Uterus (tissue), 4 donors: ENCODE data around the gene ZNF648. TPM values are rescaled to one million over a fixed set of nuclear protein-coding genes. Genes with fewer than 3 reads are reported as not detected.
"Not testable (repeated sequence)": the region's sequence is repeated elsewhere in the genome, so short reads cannot be mapped to it uniquely, and the experiment has no call there.

Source experiments
- DNase-seq, 2 donors: peaks; one replicate each; pipeline ENCODE4 v3.0.0-alpha.2; 2019 to 2020
- H3K27ac ChIP-seq, 2 donors: fragments of 200-600 bp; sonication (generic); 1 replicate in 1 of 2; 2 replicates in 1 of 2; pipeline ENCODE4 v1.5.1; 2016 to 2018
- H3K27me3 ChIP-seq, 2 donors: fragments of 200-600 bp; sonication (generic); one replicate each; pipeline ENCODE4 v1.5.1; 2018 to 2019; ENCODE audit warnings: control low read depth in 1 of 2
- H3K36me3 ChIP-seq, 2 donors: fragments of 200-600 bp; sonication (generic); one replicate each; pipeline ENCODE4 v1.5.1; 2019; ENCODE audit warnings: control low read depth in 1 of 2
- H3K4me1 ChIP-seq, 2 donors: fragments of 200-600 bp; sonication (generic); one replicate each; pipeline ENCODE4 v1.5.1; 2018 to 2019; ENCODE audit warnings: control low read depth in 1 of 2
- H3K4me3 ChIP-seq, 2 donors: fragments of 200-600 bp; sonication (generic); 1 replicate in 1 of 2; 2 replicates in 1 of 2; pipeline ENCODE4 v1.5.1; 2018 to 2019; ENCODE audit warnings: mild to moderate bottlenecking in 1 of 2
- H3K9me3 ChIP-seq, 2 donors: fragments of 200-600 bp; sonication (generic); one replicate each; pipeline ENCODE4 v1.5.1; 2019; ENCODE audit warnings: control low read depth in 1 of 2
- POLR2A ChIP-seq, 2 donors: fragments of 450-650 bp; IDR thresholded peaks; one replicate each; pipeline ENCODE4 v1.6.1; 2016; ENCODE audit warnings: antibody characterized with exemption in 2 of 2, mild to moderate bottlenecking in 1 of 2, moderate library complexity in 1 of 2
- intact Hi-C: fragments of 100-400 bp; cut with DNase I; formaldehyde crosslinking; loops from one replicate; pipeline ENCODE4 v1.15.1; 2023; ENCODE audit warnings: low total_unique reads
- total RNA-seq, 4 donors: library from RNA; depleted of rRNA in 3 of 4; stranded (reverse); fragments of >200 nt in 3 of 4; gene quantifications; one replicate each; pipeline versions ENCODE4 v1.1.0 to v1.2.4, GENCODE V29; 2014 to 2023
- TF ChIP-seq, protein P1 (sequence below), 4 experiments: fragments of 200-600 bp in 2 of 4; fragments of 450-650 bp in 2 of 4; sonication (generic) in 2 of 4; IDR thresholded peaks; one replicate each; pipeline ENCODE4 v1.5.1; 2016 to 2019; ENCODE audit warnings: antibody characterized with exemption in 4 of 4, mild to moderate bottlenecking in 2 of 4, moderate library complexity in 1 of 4
- donor health status: DM: yes; HTN: yes; CAD: no.

Gene ZNF648
- total RNA-seq, 4 donors from 2014 or later: 0.27 to 1.8 (median 1.7) TPM; not detected in 1

DNA sequence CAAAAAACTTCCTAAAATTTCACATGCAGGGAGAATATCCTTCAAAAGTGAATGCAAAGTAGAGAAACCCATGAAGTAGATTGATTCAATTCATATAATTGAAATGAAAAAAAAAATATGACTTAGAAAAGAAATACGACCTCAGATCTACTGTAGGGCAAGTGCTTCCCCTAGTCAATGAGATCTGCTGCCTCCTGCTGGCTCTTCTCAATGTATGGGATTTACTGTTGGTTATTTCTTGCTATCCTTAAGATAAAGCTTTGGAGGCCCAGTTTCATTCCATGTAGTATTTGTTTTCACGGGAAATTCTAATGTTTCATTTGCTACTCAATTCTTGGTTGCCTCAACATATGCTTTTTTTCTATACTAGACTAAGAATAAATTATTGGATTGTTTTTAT, 46.2 kb downstream of the ZNF648 start:
- TF ChIP-seq, protein P1, sequence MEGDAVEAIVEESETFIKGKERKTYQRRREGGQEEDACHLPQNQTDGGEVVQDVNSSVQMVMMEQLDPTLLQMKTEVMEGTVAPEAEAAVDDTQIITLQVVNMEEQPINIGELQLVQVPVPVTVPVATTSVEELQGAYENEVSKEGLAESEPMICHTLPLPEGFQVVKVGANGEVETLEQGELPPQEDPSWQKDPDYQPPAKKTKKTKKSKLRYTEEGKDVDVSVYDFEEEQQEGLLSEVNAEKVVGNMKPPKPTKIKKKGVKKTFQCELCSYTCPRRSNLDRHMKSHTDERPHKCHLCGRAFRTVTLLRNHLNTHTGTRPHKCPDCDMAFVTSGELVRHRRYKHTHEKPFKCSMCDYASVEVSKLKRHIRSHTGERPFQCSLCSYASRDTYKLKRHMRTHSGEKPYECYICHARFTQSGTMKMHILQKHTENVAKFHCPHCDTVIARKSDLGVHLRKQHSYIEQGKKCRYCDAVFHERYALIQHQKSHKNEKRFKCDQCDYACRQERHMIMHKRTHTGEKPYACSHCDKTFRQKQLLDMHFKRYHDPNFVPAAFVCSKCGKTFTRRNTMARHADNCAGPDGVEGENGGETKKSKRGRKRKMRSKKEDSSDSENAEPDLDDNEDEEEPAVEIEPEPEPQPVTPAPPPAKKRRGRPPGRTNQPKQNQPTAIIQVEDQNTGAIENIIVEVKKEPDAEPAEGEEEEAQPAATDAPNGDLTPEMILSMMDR (IDR thresholded peaks at IDR 0.05): no peak
- no peak for TF ChIP-seq POLR2A (IDR thresholded peaks at IDR 0.05)
- no peaks in the 10 kb centered on the region for H3K4me1 ChIP-seq
- H3K9me3 ChIP-seq: no peaks in the 10 kb centered on the region
- intact Hi-C loops: no loop called here
- DNase-seq: no peak
- no peaks in the 10 kb centered on the region for H3K36me3 ChIP-seq
- H3K27ac ChIP-seq: no peak overlapping the region
- H3K4me3 ChIP-seq: no peak overlapping the region
- H3K27me3 ChIP-seq: no peaks in the 10 kb centered on the region

DNA sequence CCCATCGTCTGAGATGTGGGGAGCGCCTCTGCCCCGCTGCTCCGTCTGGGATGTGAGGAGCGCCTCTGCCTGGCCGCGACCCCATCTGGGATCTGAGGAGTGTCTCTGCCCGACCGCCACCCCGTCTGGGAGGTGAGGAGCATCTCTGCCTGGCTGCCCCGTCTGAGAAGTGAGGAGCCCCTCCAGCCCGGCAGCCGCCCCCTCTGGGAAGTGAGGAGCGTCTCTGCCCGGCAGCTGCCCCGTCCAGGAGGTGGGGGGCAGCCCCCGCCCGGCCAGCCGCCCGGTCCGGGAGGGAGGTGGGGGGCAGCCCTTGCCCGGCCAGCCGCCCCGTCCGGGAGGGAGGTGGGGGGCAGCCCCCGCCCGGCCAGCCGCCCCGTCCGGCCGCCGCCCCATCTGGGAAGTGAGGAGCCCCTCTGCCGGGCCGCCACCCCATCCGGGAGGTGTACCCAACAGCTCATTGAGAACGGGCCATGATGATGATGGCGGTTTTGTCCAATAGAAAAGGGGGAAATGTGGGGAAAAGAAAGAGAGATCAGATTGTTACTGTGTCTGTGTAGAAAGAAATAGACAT, 50.6 kb downstream of the ZNF648 start:
- H3K27me3 ChIP-seq, H3K36me3 ChIP-seq, H3K9me3 ChIP-seq, H3K27ac ChIP-seq, H3K4me1 ChIP-seq, intact Hi-C loops, H3K4me3 ChIP-seq, DNase-seq: not testable (repeated sequence)

DNA sequence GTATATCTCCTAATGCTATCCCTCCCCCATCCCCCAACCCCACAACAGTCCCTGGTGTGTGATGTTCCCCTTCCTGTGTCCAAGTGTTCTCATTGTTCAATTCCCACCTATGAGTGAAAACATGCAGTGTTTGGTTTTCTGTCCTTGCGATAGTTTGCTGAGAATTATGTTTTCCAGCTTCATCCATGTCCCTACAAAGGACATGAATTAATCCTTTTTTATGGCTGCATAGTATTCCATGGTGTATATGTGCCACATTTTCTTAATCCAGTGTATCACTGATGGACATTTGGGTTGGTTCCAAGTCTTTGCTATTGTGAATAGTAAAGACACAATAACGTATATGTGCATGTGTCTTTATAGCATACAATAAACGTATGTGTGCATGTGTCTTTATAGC, 56.1 kb downstream of the ZNF648 start:
- DNase-seq, H3K27me3 ChIP-seq, H3K9me3 ChIP-seq, H3K4me3 ChIP-seq, intact Hi-C loops, H3K36me3 ChIP-seq, H3K27ac ChIP-seq, H3K4me1 ChIP-seq: not testable (repeated sequence)

DNA sequence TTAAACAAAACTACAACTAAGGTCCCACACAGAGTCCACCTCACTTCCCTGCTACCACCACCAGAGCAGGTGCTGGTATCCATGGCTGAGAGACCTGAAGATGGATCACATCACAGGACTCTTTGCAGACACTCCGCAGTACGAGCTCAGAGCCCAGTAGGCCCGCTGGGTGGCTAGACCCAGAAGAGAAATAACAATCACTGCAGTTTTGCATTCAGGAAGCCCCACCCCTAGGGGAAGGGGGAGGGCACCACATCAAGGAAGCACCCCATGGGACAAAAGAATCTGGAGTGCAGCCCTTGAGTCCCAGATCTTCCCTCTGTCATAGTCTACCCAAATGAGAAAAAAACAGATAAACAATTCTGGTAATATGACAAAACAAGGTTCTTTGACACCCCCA, 56.9 kb downstream of the ZNF648 start:
- DNase-seq: no peak
- H3K27ac ChIP-seq: no peak overlapping the region
- H3K36me3 ChIP-seq: no peaks in the 10 kb centered on the region
- H3K27me3 ChIP-seq: no peaks in the 10 kb centered on the region
- TF ChIP-seq POLR2A (IDR thresholded peaks at IDR 0.05): no peak
- TF ChIP-seq, protein P1 (IDR thresholded peaks at IDR 0.05): no peak
- H3K4me1 ChIP-seq: no peaks in the 10 kb centered on the region
- no peak overlapping the region for H3K4me3 ChIP-seq
- intact Hi-C loops: no loop called here
- H3K9me3 ChIP-seq: no peaks in the 10 kb centered on the region
